ES-I3 (cell line): Measurements from ENCODE around the gene HOXB2.
A peak's percentile ranks its signal among the peaks of the same experiment; 100 is the strongest.

Experiments
- H3K36me3 ChIP-seq: 2 replicates; pipeline ENCODE4 v1.6.1; 2013; ENCODE audit warnings: mild to moderate bottlenecking, low read length, control low read depth, moderate library complexity; ENCODE audit not compliant: insufficient read depth
- H3K4me1 ChIP-seq: 2 replicates; pipeline ENCODE4 v1.6.1; 2013; ENCODE audit warnings: mild to moderate bottlenecking, control low read depth, low read length; ENCODE audit not compliant: insufficient read depth
- H3K9ac ChIP-seq: 2 replicates; pipeline ENCODE4 v1.6.1; 2013; ENCODE audit warnings: low read depth, mild to moderate bottlenecking, low read length, moderate library complexity
- H3K9me3 ChIP-seq: 2 replicates; pipeline ENCODE4 v1.6.1; 2013; ENCODE audit warnings: mild to moderate bottlenecking, low read length, moderate library complexity; ENCODE audit not compliant: control insufficient read depth, insufficient read depth

Gene HOXB2

GRCh38 chr17:48555258-48556228 lies 10.6 kb upstream of the HOXB2 start:
- H3K36me3 ChIP-seq = no peaks in the 10 kb centered on the region
- peaks cover 25% of the 10 kb centered on the region for H3K4me1 ChIP-seq
- H3K9ac ChIP-seq = peak overlapping the region; percentile 51; the same call in 1 of the 2 replicates
- no peaks in the 10 kb centered on the region for H3K9me3 ChIP-seq

GRCh38 chr17:48554412-48555257 lies 9.7 kb upstream of the HOXB2 start:
- Histone ChIP-seq H3K9me3 (no peaks in the 10 kb centered on the region), H3K36me3 (no peaks in the 10 kb centered on the region), H3K4me1 (peaks cover 27% of the 10 kb centered on the region), H3K9ac (peak overlapping the region; percentile 51; the same call in 1 of the 2 replicates)

- no peak overlapping the region; the same call in 1 of the 2 replicates for H3K9ac ChIP-seq
- H3K9me3 ChIP-seq = no peaks in the 10 kb centered on the region
- H3K4me1 ChIP-seq = peaks cover 30% of the 10 kb centered on the region
- no peaks in the 10 kb centered on the region for H3K36me3 ChIP-seq
Observed at GRCh38 chr17:48553826-48554225, 8.9 kb upstream of the HOXB2 start.

GRCh38 chr17:48553190-48553547 lies 8.3 kb upstream of the HOXB2 start:
- Histone ChIP-seq H3K36me3 (no peaks in the 10 kb centered on the region), H3K9me3 (no peaks in the 10 kb centered on the region), H3K4me1 (peaks cover 35% of the 10 kb centered on the region), H3K9ac (no peak overlapping the region)

- Histone ChIP-seq H3K9me3 (no peaks in the 10 kb centered on the region), H3K9ac (peak overlapping the region; percentile 26; the same call in 1 of the 2 replicates), H3K36me3 (no peaks in the 10 kb centered on the region), H3K4me1 (peaks cover 40% of the 10 kb centered on the region)
Observed at GRCh38 chr17:48552466-48553189, 7.7 kb upstream of the HOXB2 start.

- Histone ChIP-seq H3K36me3 (no peaks in the 10 kb centered on the region), H3K9ac (peak overlapping the region; percentile 26; the same call in 1 of the 2 replicates), H3K4me1 (peaks cover 48% of the 10 kb centered on the region), H3K9me3 (no peaks in the 10 kb centered on the region)
Observed at GRCh38 chr17:48551596-48552465, 6.9 kb upstream of the HOXB2 start.

- Histone ChIP-seq H3K36me3 (no peaks in the 10 kb centered on the region), H3K9me3 (no peaks in the 10 kb centered on the region), H3K4me1 (peaks cover 54% of the 10 kb centered on the region), H3K9ac (no peak overlapping the region)
Observed at GRCh38 chr17:48551214-48551555, 6.3 kb upstream of the HOXB2 start.

GRCh38 chr17:48550502-48551213 lies 5.7 kb upstream of the HOXB2 start:
- H3K9ac ChIP-seq = peak overlapping the region; percentile 62; the same call in 1 of the 2 replicates
- no peaks in the 10 kb centered on the region for H3K9me3 ChIP-seq
- no peaks in the 10 kb centered on the region for H3K36me3 ChIP-seq
- H3K4me1 ChIP-seq = peaks cover 55% of the 10 kb centered on the region

- peak overlapping the region; percentile 62; the same call in 1 of the 2 replicates for H3K9ac ChIP-seq
- peaks cover 62% of the 10 kb centered on the region for H3K4me1 ChIP-seq
- H3K36me3 ChIP-seq = no peaks in the 10 kb centered on the region
- H3K9me3 ChIP-seq = no peaks in the 10 kb centered on the region
Observed at GRCh38 chr17:48549914-48550501, 5.1 kb upstream of the HOXB2 start.

- H3K4me1 ChIP-seq = peaks cover 61% of the 10 kb centered on the region
- H3K9ac ChIP-seq = no peak overlapping the region
- no peaks in the 10 kb centered on the region for H3K9me3 ChIP-seq
- no peaks in the 10 kb centered on the region for H3K36me3 ChIP-seq
Observed at GRCh38 chr17:48549281-48549630, 4.3 kb upstream of the HOXB2 start.

GRCh38 chr17:48548523-48549280 lies 3.8 kb upstream of the HOXB2 start:
- H3K9ac ChIP-seq = peak overlapping the region; percentile 4; the same call in 1 of the 2 replicates
- H3K4me1 ChIP-seq = peaks cover 56% of the 10 kb centered on the region

GRCh38 chr17:48547808-48548522 lies 3.1 kb upstream of the HOXB2 start:
- Histone ChIP-seq H3K9me3 (no peaks in the 10 kb centered on the region), H3K36me3 (no peaks in the 10 kb centered on the region), H3K4me1 (peaks cover 51% of the 10 kb centered on the region), H3K9ac (peak overlapping the region; percentile 4; the same call in 1 of the 2 replicates)

More at GRCh38 chr17:48548523-48549280, 3.8 kb upstream of the HOXB2 start:
- Histone ChIP-seq H3K36me3 (no peaks in the 10 kb centered on the region), H3K9me3 (no peaks in the 10 kb centered on the region)
